Activated T-helper 17 cell treated with anti-CD3 and anti-CD28 coated beads, Interleukin-2, amount 50 U/mL, for 72 hours (primary cell): ENCODE data around the gene PHGDH. TPM values are rescaled to one million over a fixed set of nuclear protein-coding genes. Genes with fewer than 3 reads are reported as not detected.

Source experiments
- ATAC-seq: fragments of 150-1000 bp; cut with Tn5 transposase; replicated peaks from 2 replicates; pipeline ENCODE4 v1.10.0; 2021; ENCODE audit warnings: mild to moderate bottlenecking, moderate library complexity
- H3K27ac Mint-ChIP-seq: one replicate; pipeline ENCODE4 v1.8.0; 2022; ENCODE audit warnings: mixed read lengths
- H3K27me3 Mint-ChIP-seq: one replicate; pipeline ENCODE4 v1.8.0; 2022; ENCODE audit warnings: mixed read lengths
- H3K36me3 Mint-ChIP-seq: one replicate; pipeline ENCODE4 v1.8.0; 2022; ENCODE audit warnings: low read depth, mild to moderate bottlenecking, mixed read lengths
- H3K4me1 Mint-ChIP-seq: one replicate; pipeline ENCODE4 v1.8.0; 2022; ENCODE audit warnings: mixed read lengths
- H3K4me3 Mint-ChIP-seq: one replicate; pipeline ENCODE4 v1.8.0; 2022; ENCODE audit warnings: mild to moderate bottlenecking, mixed read lengths
- H3K9me3 Mint-ChIP-seq: one replicate; pipeline ENCODE4 v1.8.0; 2022; ENCODE audit warnings: mixed read lengths
- total RNA-seq, 2 donors: library from RNA; stranded (reverse); gene quantifications; one replicate each; pipeline ENCODE4 v1.2.3, GENCODE V29; 2022

The PHGDH gene
- total RNA-seq, 2 donors from 2014 or later = 11.6 to 27.5 TPM

- ATAC-seq = no peak
- H3K27me3 Mint-ChIP-seq = peaks cover 4% of the 10 kb centered on the region
- H3K36me3 Mint-ChIP-seq = no peaks in the 10 kb centered on the region
- H3K9me3 Mint-ChIP-seq = no peaks in the 10 kb centered on the region
- no peak overlapping the region for H3K27ac Mint-ChIP-seq
- H3K4me3 Mint-ChIP-seq = no peak overlapping the region
- H3K4me1 Mint-ChIP-seq = no peaks in the 10 kb centered on the region
Measured at GRCh38 chr1:119745034-119745433, 33.3 kb downstream of the PHGDH start.

- H3K4me3 Mint-ChIP-seq = no peak overlapping the region
- no peaks in the 10 kb centered on the region for H3K36me3 Mint-ChIP-seq
- H3K27me3 Mint-ChIP-seq = peaks cover 10% of the 10 kb centered on the region
- H3K4me1 Mint-ChIP-seq = no peaks in the 10 kb centered on the region
- H3K9me3 Mint-ChIP-seq = no peaks in the 10 kb centered on the region
- H3K27ac Mint-ChIP-seq = no peak overlapping the region
- ATAC-seq = no peak
Measured at GRCh38 chr1:119747451-119747850, 35.7 kb downstream of the PHGDH start.

- Mint-ChIP-seq H3K9me3 (no peaks in the 10 kb centered on the region), H3K27ac (no peak overlapping the region), H3K36me3 (no peaks in the 10 kb centered on the region), H3K27me3 (peaks cover 11% of the 10 kb centered on the region), H3K4me1 (no peaks in the 10 kb centered on the region), H3K4me3 (no peak overlapping the region)
- no peak for ATAC-seq
Measured at GRCh38 chr1:119748040-119748439, 36.3 kb downstream of the PHGDH start.

- Mint-ChIP-seq H3K36me3 (no peaks in the 10 kb centered on the region), H3K4me1 (no peaks in the 10 kb centered on the region), H3K27ac (no peak overlapping the region), H3K9me3 (no peaks in the 10 kb centered on the region), H3K27me3 (peaks cover 27% of the 10 kb centered on the region), H3K4me3 (no peak overlapping the region)
- ATAC-seq = no peak
Measured at GRCh38 chr1:119752592-119752991, 40.9 kb downstream of the PHGDH start.

- Mint-ChIP-seq H3K27ac (no peak overlapping the region), H3K4me3 (no peak overlapping the region), H3K27me3 (peaks cover 16% of the 10 kb centered on the region), H3K4me1 (no peaks in the 10 kb centered on the region), H3K9me3 (no peaks in the 10 kb centered on the region), H3K36me3 (no peaks in the 10 kb centered on the region)
- ATAC-seq = no peak
Measured at GRCh38 chr1:119758584-119758983, 46.9 kb downstream of the PHGDH start.

DNA sequence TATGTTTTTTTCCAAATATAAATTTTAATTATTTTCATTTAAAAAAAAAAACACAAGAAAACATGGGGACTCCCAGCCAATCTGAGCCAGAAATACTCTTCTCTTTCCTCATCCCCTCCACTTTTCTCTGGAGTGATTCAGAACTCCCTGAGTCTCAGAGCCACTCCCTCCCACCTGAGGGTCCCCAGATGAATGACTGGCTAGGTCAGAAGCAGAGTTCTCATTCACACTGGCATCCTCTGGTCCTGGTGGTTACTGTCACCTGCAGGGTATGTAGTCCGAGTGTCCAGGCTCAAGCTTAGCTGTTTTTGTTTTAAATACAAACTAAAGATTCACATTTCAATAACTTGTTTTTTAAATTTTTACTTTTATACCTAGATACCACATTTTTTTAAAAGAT is 50.7 kb downstream of the PHGDH start:
- Mint-ChIP-seq H3K27me3 (peaks cover 7% of the 10 kb centered on the region), H3K36me3 (no peaks in the 10 kb centered on the region), H3K9me3 (no peaks in the 10 kb centered on the region)

DNA sequence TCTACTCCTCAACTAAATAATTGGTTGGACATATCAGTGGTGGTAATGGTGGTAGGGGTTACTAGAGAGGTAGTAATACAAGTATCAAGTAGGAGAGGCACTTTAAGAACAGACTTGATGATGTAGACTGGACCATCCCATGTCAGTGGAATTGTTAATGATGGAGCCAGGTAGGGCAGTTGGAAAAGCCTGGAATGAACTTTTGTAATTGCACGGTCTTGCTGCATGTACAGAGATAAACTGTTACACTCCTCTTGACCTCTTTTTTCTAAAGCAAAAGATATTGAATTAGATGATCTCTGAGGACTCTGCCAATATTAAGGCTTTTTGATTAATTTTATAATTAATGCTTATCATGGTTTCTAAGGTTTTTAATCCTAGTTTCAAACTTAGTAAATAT is 51.2 kb downstream of the PHGDH start:
- Mint-ChIP-seq H3K4me3 (no peak overlapping the region), H3K9me3 (no peaks in the 10 kb centered on the region), H3K4me1 (no peaks in the 10 kb centered on the region), H3K36me3 (no peaks in the 10 kb centered on the region), H3K27ac (no peak overlapping the region), H3K27me3 (peaks cover 9% of the 10 kb centered on the region)
- ATAC-seq = no peak

More for the DNA sequence above, 50.7 kb downstream of the PHGDH start:
- no peak overlapping the region for H3K27ac Mint-ChIP-seq
- H3K4me3 Mint-ChIP-seq = no peak overlapping the region
- ATAC-seq = no peak
- no peaks in the 10 kb centered on the region for H3K4me1 Mint-ChIP-seq

DNA sequence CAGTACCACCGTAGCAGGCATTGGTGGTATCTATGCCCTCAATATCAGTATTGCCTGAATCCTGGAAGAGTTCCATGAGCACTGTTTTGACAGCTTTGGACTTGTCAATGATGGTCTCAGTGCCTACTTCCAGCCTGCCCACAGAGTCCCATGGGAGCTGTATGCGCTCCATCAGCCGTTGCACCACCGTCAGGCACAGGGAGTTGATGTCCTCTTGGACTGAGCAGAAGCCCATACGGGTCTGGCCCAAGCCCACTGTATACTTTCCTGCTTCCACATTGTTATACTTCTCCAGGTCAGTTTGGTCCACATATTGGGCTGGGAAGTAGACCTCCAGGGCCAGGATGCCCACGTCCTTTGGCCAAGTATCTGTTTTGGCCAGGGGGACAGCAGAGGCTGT is 52.5 kb downstream of the PHGDH start:
- H3K27ac Mint-ChIP-seq = no peak overlapping the region
- H3K36me3 Mint-ChIP-seq = no peaks in the 10 kb centered on the region
- H3K4me1 Mint-ChIP-seq = no peaks in the 10 kb centered on the region
- no peak for ATAC-seq
- H3K27me3 Mint-ChIP-seq = peaks cover 9% of the 10 kb centered on the region
- no peaks in the 10 kb centered on the region for H3K9me3 Mint-ChIP-seq
- no peak overlapping the region for H3K4me3 Mint-ChIP-seq

- Mint-ChIP-seq H3K27ac (no peak overlapping the region), H3K9me3 (no peaks in the 10 kb centered on the region), H3K4me3 (no peak overlapping the region), H3K36me3 (no peaks in the 10 kb centered on the region), H3K4me1 (no peaks in the 10 kb centered on the region), H3K27me3 (peaks cover 9% of the 10 kb centered on the region)
- no peak for ATAC-seq
Measured at GRCh38 chr1:119766374-119766794, 54.6 kb downstream of the PHGDH start.

- no peaks in the 10 kb centered on the region for H3K4me1 Mint-ChIP-seq
- no peak for ATAC-seq
Measured at GRCh38 chr1:119767486-119767885, 55.8 kb downstream of the PHGDH start.

DNA sequence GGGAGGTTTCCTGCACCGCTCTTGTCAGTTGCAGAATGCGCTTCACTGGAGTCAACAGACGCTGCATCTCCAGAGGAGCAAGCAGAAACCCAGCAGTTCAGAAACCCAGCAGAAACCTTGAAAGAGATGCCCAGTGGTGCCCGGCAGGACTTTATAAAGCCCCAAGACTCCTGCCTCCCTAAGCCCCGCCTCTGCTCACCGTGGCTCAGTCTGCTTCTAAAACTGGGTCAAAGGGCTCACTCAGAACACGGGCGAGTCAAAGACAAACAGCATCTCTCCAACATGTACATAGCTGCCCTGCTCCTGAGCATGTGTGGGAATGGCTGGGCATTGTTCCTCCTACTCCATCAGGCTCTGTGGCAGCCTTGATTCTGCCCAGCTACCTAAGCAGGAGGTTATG is 57.0 kb downstream of the PHGDH start, which contains the start of gene HMGCS2:
TSS of gene HMGCS2 (minus strand) at position 128 of the 400 bp plus-strand sequence. CDS start at position 67, 61 bp downstream.
- Mint-ChIP-seq H3K4me1 (no peaks in the 10 kb centered on the region), H3K9me3 (no peaks in the 10 kb centered on the region), H3K36me3 (no peaks in the 10 kb centered on the region), H3K27ac (no peak within 1 kb of the TSS), H3K27me3 (peaks cover 13% of the 10 kb centered on the region), H3K4me3 (no peak within 1 kb of the TSS)
- ATAC-seq = no peak

More at GRCh38 chr1:119767486-119767885, 55.8 kb downstream of the PHGDH start:
- peaks cover 9% of the 10 kb centered on the region for H3K27me3 Mint-ChIP-seq
- H3K4me3 Mint-ChIP-seq = no peak overlapping the region
- H3K27ac Mint-ChIP-seq = no peak overlapping the region
- H3K36me3 Mint-ChIP-seq = no peaks in the 10 kb centered on the region
- H3K9me3 Mint-ChIP-seq = no peaks in the 10 kb centered on the region

DNA sequence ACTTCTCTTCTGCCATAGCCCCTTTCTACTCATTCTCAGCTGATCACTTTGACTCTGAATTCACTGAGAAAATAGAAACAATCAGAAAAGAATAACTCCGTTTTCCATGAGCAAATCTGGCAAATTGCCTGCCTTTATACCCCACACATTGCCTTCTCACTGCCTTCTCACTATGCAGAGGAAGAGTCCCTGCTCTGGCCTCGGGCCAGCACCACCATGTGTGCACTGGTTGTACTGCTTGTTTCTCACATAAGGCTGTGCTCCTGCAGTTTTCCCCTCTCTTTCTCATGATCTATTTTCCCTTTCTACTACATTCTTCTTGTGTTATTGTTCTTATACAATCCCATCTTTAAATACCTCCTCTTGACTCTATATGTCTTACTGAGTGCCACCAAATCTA is 59.3 kb downstream of the PHGDH start:
- Mint-ChIP-seq H3K4me1 (no peaks in the 10 kb centered on the region), H3K4me3 (no peak overlapping the region), H3K36me3 (no peaks in the 10 kb centered on the region), H3K27me3 (peaks cover 18% of the 10 kb centered on the region), H3K9me3 (no peaks in the 10 kb centered on the region), H3K27ac (no peak overlapping the region)
- no peak for ATAC-seq

DNA sequence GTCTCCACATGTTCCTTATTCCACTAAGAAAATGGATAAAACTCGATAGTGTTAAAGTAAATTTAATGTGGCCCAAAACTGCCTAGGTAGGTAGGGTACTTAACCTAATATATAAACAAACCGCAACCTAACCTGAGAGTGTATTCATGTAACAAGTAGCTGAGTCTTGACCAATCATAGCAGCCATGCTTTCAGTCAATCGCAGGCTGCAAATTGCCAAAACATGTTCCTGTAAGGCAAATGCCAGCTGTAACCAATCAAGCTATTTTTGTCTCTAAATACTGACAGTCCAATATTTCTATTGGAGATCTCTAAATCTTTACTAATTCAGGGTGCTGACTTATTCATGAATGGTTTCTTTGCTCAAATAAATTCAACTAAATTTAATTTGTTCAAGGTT is 60.0 kb downstream of the PHGDH start:
- no peak for ATAC-seq
- no peak overlapping the region for H3K27ac Mint-ChIP-seq
- no peaks in the 10 kb centered on the region for H3K4me1 Mint-ChIP-seq
- no peak overlapping the region for H3K4me3 Mint-ChIP-seq
- H3K27me3 Mint-ChIP-seq = peaks cover 21% of the 10 kb centered on the region
- no peaks in the 10 kb centered on the region for H3K36me3 Mint-ChIP-seq
- H3K9me3 Mint-ChIP-seq = no peaks in the 10 kb centered on the region

DNA sequence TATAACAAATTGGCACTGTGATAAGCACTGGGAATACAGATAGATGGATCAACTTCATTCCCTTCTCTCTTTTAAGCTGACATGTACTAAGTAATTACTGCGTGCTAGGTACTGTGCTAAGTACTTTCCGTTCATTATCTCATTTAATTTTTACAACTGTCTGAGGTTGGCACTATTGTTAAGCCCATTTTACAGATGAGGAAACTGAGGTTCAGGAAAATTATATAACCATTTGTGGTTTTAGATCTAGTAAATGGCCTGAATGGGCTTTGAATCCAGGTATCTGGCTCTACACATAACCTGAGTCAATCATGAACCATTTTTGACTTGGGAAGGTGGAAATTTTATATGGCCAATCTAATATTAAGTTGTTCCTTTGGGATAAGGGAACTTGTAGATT is 60.6 kb downstream of the PHGDH start:
- no peak for ATAC-seq
- Mint-ChIP-seq H3K27me3 (peaks cover 16% of the 10 kb centered on the region), H3K36me3 (no peaks in the 10 kb centered on the region), H3K9me3 (no peaks in the 10 kb centered on the region), H3K4me1 (no peaks in the 10 kb centered on the region), H3K27ac (no peak overlapping the region), H3K4me3 (no peak overlapping the region)

DNA sequence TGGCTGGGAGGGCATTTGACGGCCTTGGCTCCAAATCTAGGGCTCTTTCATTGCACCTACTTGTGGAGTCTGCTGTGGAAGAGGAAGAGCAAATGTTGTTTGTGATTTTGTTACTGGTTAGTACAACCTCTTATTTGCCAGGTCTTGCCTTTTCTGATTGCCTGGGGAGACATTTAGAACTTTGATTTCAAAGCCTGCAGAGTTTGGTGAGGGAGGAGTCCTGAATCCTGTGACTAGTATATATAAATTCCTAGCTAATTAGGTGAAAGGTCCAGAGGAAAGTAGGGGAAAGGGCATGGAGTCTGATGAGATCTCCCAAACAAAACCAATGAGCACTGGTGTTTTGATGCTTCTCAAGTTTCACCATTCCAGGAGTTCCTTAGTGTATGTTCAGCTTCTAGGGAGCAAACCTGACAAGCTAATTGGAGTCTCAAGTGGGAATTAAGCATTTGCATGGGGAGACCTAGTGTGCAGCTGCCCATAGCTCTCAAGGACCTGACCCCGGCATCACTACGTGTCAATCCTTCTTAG is 62.0 kb downstream of the PHGDH start:
- Mint-ChIP-seq H3K36me3 (no peaks in the 10 kb centered on the region), H3K27me3 (peaks cover 13% of the 10 kb centered on the region), H3K27ac (no peak overlapping the region), H3K4me1 (no peaks in the 10 kb centered on the region), H3K9me3 (no peaks in the 10 kb centered on the region), H3K4me3 (no peak overlapping the region)
- no peak for ATAC-seq
